Measurements from ENCODE around the gene EPHA2. TPM values are rescaled to one million over a fixed set of nuclear protein-coding genes. Genes with fewer than 3 reads are reported as not detected.

Gene EPHA2
- total RNA-seq, 2 donors from 2014 or later = 19.5 to 26.7 TPM

- no peak for DNase-seq
- Histone ChIP-seq H3K36me3 (replicated peaks in 1 of 2; ENCODE audit: insufficient read depth in 1 of 2, low read depth in 2 of 2) (peaks cover 14 to 17% of the 10 kb centered on the region in 2 donors), H3K27ac (no peak overlapping the region)
Measured at GRCh38 chr1:16129921-16130543, 25.8 kb downstream of the EPHA2 start.

DNA sequence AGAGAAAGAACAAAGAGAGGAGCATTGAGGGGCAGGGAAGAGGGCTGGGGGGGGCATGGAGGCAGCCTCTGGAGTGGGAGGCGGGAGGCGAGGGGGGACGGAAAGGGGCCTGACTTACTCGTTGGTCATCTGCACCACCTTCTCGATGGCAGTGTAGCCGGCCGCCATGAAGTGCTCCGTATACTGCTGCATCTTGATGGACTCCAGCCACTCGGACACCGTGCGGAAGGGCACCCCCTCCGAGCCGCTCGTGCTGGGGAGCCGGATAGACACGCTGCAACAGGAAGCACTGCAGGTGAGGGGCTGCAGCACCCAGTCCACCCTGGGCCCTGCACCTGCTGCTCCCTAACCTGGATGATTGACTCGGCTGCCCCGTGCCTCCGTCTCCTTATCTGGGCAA is 26.6 kb downstream of the EPHA2 start:
- Histone ChIP-seq H3K9me3 (no peaks in the 10 kb centered on the region), H3K27me3 (no peaks in the 10 kb centered on the region), H3K36me3 (replicated peaks in 1 of 2; ENCODE audit: insufficient read depth in 1 of 2, low read depth in 2 of 2) (peaks cover 13 to 17% of the 10 kb centered on the region in 2 donors), H3K4me1 (no peaks in the 10 kb centered on the region), H3K4me3 (no peak overlapping the region), H3K27ac (no peak overlapping the region)
- no peak for TF ChIP-seq POLR2A (IDR thresholded peaks at IDR 0.05)
- TF ChIP-seq, protein P1, sequence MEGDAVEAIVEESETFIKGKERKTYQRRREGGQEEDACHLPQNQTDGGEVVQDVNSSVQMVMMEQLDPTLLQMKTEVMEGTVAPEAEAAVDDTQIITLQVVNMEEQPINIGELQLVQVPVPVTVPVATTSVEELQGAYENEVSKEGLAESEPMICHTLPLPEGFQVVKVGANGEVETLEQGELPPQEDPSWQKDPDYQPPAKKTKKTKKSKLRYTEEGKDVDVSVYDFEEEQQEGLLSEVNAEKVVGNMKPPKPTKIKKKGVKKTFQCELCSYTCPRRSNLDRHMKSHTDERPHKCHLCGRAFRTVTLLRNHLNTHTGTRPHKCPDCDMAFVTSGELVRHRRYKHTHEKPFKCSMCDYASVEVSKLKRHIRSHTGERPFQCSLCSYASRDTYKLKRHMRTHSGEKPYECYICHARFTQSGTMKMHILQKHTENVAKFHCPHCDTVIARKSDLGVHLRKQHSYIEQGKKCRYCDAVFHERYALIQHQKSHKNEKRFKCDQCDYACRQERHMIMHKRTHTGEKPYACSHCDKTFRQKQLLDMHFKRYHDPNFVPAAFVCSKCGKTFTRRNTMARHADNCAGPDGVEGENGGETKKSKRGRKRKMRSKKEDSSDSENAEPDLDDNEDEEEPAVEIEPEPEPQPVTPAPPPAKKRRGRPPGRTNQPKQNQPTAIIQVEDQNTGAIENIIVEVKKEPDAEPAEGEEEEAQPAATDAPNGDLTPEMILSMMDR (IDR thresholded peaks at IDR 0.05) = no peak
- ATAC-seq (no peak), DNase-seq (no peak)
- 92 to 94% methylated on average over 9 to 19 of the region's 19 CpGs for whole genome bisulfite sequencing, 2 donors
- intact Hi-C loops (cut with DNase I) = no loop called here

More at GRCh38 chr1:16129921-16130543, 25.8 kb downstream of the EPHA2 start:
- no peak for ATAC-seq
- 91 to 96% methylated on average over 13 to 15 of the region's 16 CpGs for WGBS, 2 donors
- Histone ChIP-seq H3K4me3 (no peak overlapping the region), H3K27me3 (no peaks in the 10 kb centered on the region), H3K4me1 (no peaks in the 10 kb centered on the region), H3K9me3 (no peaks in the 10 kb centered on the region)
- no peak for TF ChIP-seq POLR2A (IDR thresholded peaks at IDR 0.05)
- TF ChIP-seq, protein P1 (IDR thresholded peaks at IDR 0.05) = no peak
- intact Hi-C loops (cut with DNase I) = no loop called here

DNA sequence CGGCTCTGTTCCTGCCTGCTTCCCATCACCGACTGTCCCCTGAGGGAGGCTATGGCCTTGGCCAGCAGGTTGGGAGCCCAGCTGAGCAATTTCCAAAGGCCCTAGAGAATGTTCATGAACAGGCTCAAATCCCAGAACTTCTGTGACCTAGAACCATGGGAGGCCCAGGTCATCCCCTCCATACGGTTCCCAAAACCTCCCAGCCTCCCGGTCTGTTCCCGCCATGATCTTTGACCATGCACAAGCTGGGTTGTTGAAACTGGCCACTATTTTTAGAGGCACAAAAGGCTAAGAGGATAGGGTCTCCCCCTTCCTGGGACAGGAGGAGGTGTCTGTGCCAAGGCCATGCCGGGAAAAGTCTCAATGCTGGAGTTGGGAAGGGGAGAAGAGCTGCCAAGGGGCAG is 27.5 kb downstream of the EPHA2 start:
- Histone ChIP-seq H3K27ac (peak overlapping the region in 1 of 4 donors; percentile 14), H3K4me3 (no peak overlapping the region), H3K9me3 (no peaks in the 10 kb centered on the region), H3K4me1 (no peaks in the 10 kb centered on the region), H3K36me3 (replicated peaks in 1 of 2; ENCODE audit: insufficient read depth in 1 of 2, low read depth in 2 of 2) (peaks cover 13 to 15% of the 10 kb centered on the region in 2 donors), H3K27me3 (no peaks in the 10 kb centered on the region)
- DNase-seq (no peak), ATAC-seq (peak; percentile 23)
- TF ChIP-seq, protein P1 (IDR thresholded peaks at IDR 0.05) = no peak
- no peak for TF ChIP-seq POLR2A (IDR thresholded peaks at IDR 0.05)
- intact Hi-C loops (cut with DNase I) = no loop called here
- 61 to 63% methylated on average over 5 to 6 of the region's 6 CpGs for WGBS, 2 donors

GRCh38 chr1:16127676-16128337 is 28.1 kb downstream of the EPHA2 start:
- TF ChIP-seq POLR2A (IDR thresholded peaks at IDR 0.05) = no peak
- TF ChIP-seq, protein P1 (IDR thresholded peaks at IDR 0.05) = no peak
- 85% methylated on average over 16 to 17 of the region's 17 CpGs for WGBS, 2 donors
- DNase-seq = peak in 1 of 4 donors; percentile 16
- Histone ChIP-seq H3K27ac (peak overlapping the region in 1 of 4 donors; percentile 33), H3K4me3 (no peak overlapping the region), H3K27me3 (no peaks in the 10 kb centered on the region), H3K9me3 (no peaks in the 10 kb centered on the region), H3K4me1 (peaks cover under 1% of the 10 kb centered on the region), H3K36me3 (replicated peaks in 1 of 2; ENCODE audit: insufficient read depth in 1 of 2, low read depth in 2 of 2) (peaks cover 9 to 10% of the 10 kb centered on the region in 2 donors)
- no peak for ATAC-seq
- intact Hi-C loops (cut with DNase I) = no loop called here

Data from body of pancreas (tissue), 4 donors.